GM23248 (cell line): Measurements from ENCODE around the gene RASAL2. TPM values are rescaled to one million over a fixed set of nuclear protein-coding genes. Genes with fewer than 3 reads are reported as not detected.

Source experiments
- DNase-seq: peaks from one replicate; pipeline ENCODE4 v3.0.0-alpha.2; 2015
- H2AFZ ChIP-seq: fragments of 200-600 bp; sonication (generic); 2 replicates; pipeline ENCODE4 v1.6.1; 2016; ENCODE audit warnings: antibody characterized with exemption
- H3F3A ChIP-seq: fragments of 200-600 bp; sonication (generic); 2 replicates; pipeline ENCODE4 v1.6.1; 2016; ENCODE audit warnings: mild to moderate bottlenecking, antibody characterized with exemption, mixed run types; ENCODE audit not compliant: insufficient read depth
- H3K27ac ChIP-seq: fragments of 200-600 bp; sonication (generic); 2 replicates; pipeline ENCODE4 v1.5.1; 2016; ENCODE audit warnings: mild to moderate bottlenecking
- H3K27me3 ChIP-seq: fragments of 200-600 bp; sonication (generic); replicated peaks from 2 replicates; pipeline ENCODE4 v1.6.1; 2016; ENCODE audit warnings: mild to moderate bottlenecking; ENCODE audit not compliant: insufficient read depth
- H3K36me3 ChIP-seq: fragments of 200-600 bp; sonication (generic); 2 replicates; pipeline ENCODE4 v1.6.1; 2016; ENCODE audit warnings: low read depth, mild to moderate bottlenecking
- H3K4me1 ChIP-seq: fragments of 200-600 bp; sonication (generic); 2 replicates; pipeline ENCODE4 v1.6.1; 2016; ENCODE audit warnings: mild to moderate bottlenecking; ENCODE audit not compliant: insufficient read depth
- H3K4me2 ChIP-seq: fragments of 200-600 bp; sonication (generic); one replicate; pipeline ENCODE4 v1.6.1; 2016; ENCODE audit warnings: mild to moderate bottlenecking; ENCODE audit not compliant: unreplicated experiment
- H3K4me3 ChIP-seq: fragments of 200-600 bp; sonication (generic); 2 replicates; pipeline ENCODE4 v1.5.1; 2016; ENCODE audit warnings: mild to moderate bottlenecking
- H3K79me2 ChIP-seq: fragments of 200-600 bp; sonication (generic); 2 replicates; pipeline ENCODE4 v1.6.1; 2016; ENCODE audit warnings: mild to moderate bottlenecking; ENCODE audit not compliant: insufficient read depth
- H3K9ac ChIP-seq: fragments of 200-600 bp; sonication (generic); 2 replicates; pipeline ENCODE4 v1.6.1; 2016; ENCODE audit warnings: mild to moderate bottlenecking
- H3K9me2 ChIP-seq: fragments of 200-600 bp; sonication (generic); 2 replicates; pipeline ENCODE4 v1.6.1; 2016; ENCODE audit warnings: mixed run types, mild to moderate bottlenecking, moderate library complexity; ENCODE audit not compliant: insufficient read depth
- H3K9me3 ChIP-seq: fragments of 200-600 bp; sonication (generic); one replicate; pipeline ENCODE4 v1.6.1; 2017; ENCODE audit warnings: low read depth
- H4K20me1 ChIP-seq: fragments of 200-600 bp; sonication (generic); 2 replicates; pipeline ENCODE4 v1.6.0; 2016; ENCODE audit not compliant: insufficient read depth
- EZH2 ChIP-seq: fragments of 200-600 bp; sonication (generic); IDR thresholded peaks from 2 replicates; pipeline ENCODE4 v1.6.1; 2018; ENCODE audit warnings: antibody characterized with exemption, mild to moderate bottlenecking; ENCODE audit not compliant: insufficient read depth, poor library complexity, severe bottlenecking
- EZH2phosphoT487 ChIP-seq: fragments of 200-600 bp; sonication (generic); IDR thresholded peaks from 2 replicates; pipeline ENCODE4 v1.6.1; 2018; ENCODE audit warnings: antibody characterized with exemption, moderate library complexity, mild to moderate bottlenecking, low read depth; ENCODE audit not compliant: insufficient read depth
- WGBS, 2 experiments: methylation state at CpG; one replicate each; pipeline ENCODE4 v1.1.6; 2015 to 2017; ENCODE audit warnings: low lambda C conversion rate in 2 of 2, low coverage in 1 of 2; ENCODE audit errors: missing lambda C conversion rate in 2 of 2; 5-methylcytosine and 5-hydroxymethylcytosine counted together
- in situ Hi-C: fragments of 300-500 bp; cut with MboI; formaldehyde crosslinking; loops from 2 replicates; pipeline ENCODE4 v1.15.0; 2020
- polyA plus RNA-seq: library from polyadenylated mRNA; unstranded; fragments of >200 nt; fragmentation: Nextera tagmentation; extraction: Ambion mirVana; gene quantifications from 2 replicates; pipeline ENCODE4 v1.2.1, GENCODE V29; 2016
- total RNA-seq: library from RNA; depleted of rRNA; stranded (reverse); fragments of >200 nt; shearing (Covaris generic); gene quantifications from 2 replicates; pipeline ENCODE4 v1.2.3, GENCODE V29; 2014

Gene RASAL2
- total and polyA plus RNA-seq, 2 experiments from 2014 or later, result 10.1 to 23.1 TPM

GRCh38 chr1:178165196-178165595 lies 71.3 kb downstream of the RASAL2 start:
- H3K9me3 ChIP-seq, result no peaks in the 10 kb centered on the region
- H3K79me2 ChIP-seq, result peaks cover 93% of the 10 kb centered on the region
- no peaks in the 10 kb centered on the region for H3K9me2 ChIP-seq
- 98 to 100% methylated on average over 1 of the region's 1 CpG for WGBS, 2 experiments
- no peak overlapping the region for H2AFZ ChIP-seq
- peaks cover 11% of the 10 kb centered on the region; the same call in 1 of the 2 replicates for H3F3A ChIP-seq
- H3K4me2 ChIP-seq, result no peak overlapping the region
- in situ Hi-C loops, result no loop called here
- H3K27me3 ChIP-seq, result no peaks in the 10 kb centered on the region
- H3K4me1 ChIP-seq, result peaks cover 18% of the 10 kb centered on the region
- 0 out of 2 replicates have a peak, but pooled peaks cover 4% of the 10 kb centered on the region for H4K20me1 ChIP-seq
- TF ChIP-seq EZH2 (no peak), EZH2phosphoT487 (no peak)
- no peak overlapping the region for H3K4me3 ChIP-seq
- H3K27ac ChIP-seq, result no peak overlapping the region
- no peaks in the 10 kb centered on the region for H3K36me3 ChIP-seq
- no peak for DNase-seq
- H3K9ac ChIP-seq, result no peak overlapping the region

- H3K4me1 ChIP-seq, result peaks cover 18% of the 10 kb centered on the region
- H2AFZ ChIP-seq, result no peak overlapping the region
- no peaks in the 10 kb centered on the region for H3K9me2 ChIP-seq
- H3K4me2 ChIP-seq, result no peak overlapping the region
- 0 out of 2 replicates have a peak, but pooled peaks cover 4% of the 10 kb centered on the region for H4K20me1 ChIP-seq
- peaks cover 1% of the 10 kb centered on the region; the same call in 1 of the 2 replicates for H3F3A ChIP-seq
- 51 to 57% methylated on average over 1 of the region's 1 CpG for WGBS, 2 experiments
- H3K27me3 ChIP-seq, result no peaks in the 10 kb centered on the region
- H3K4me3 ChIP-seq, result no peak overlapping the region
- H3K79me2 ChIP-seq, result peaks cover 93% of the 10 kb centered on the region
- H3K27ac ChIP-seq, result no peak overlapping the region
- H3K9ac ChIP-seq, result no peak overlapping the region
- no peaks in the 10 kb centered on the region for H3K36me3 ChIP-seq
- no peak for DNase-seq
- in situ Hi-C loops, result no loop called here
- TF ChIP-seq EZH2phosphoT487 (no peak), EZH2 (no peak)
- H3K9me3 ChIP-seq, result no peaks in the 10 kb centered on the region
Observed at GRCh38 chr1:178166429-178167024, 72.6 kb downstream of the RASAL2 start.

GRCh38 chr1:178168536-178168935 lies 74.6 kb downstream of the RASAL2 start:
- Histone ChIP-seq H2AFZ (no peak overlapping the region), H3K4me3 (no peak overlapping the region), H3K9me2 (no peaks in the 10 kb centered on the region; the same call in 1 of the 2 replicates), H3K9ac (no peak overlapping the region), H3K27me3 (no peaks in the 10 kb centered on the region), H3K4me2 (no peak overlapping the region), H3K79me2 (peaks cover 100% of the 10 kb centered on the region), H3F3A (no peaks in the 10 kb centered on the region; the same call in 1 of the 2 replicates), H3K36me3 (no peaks in the 10 kb centered on the region), H3K4me1 (peaks cover 18% of the 10 kb centered on the region), H3K9me3 (no peaks in the 10 kb centered on the region), H4K20me1 (0 out of 2 replicates have a peak, but pooled peaks cover 4% of the 10 kb centered on the region), H3K27ac (no peak overlapping the region; the same call in 1 of the 2 replicates)
- peak; percentile 69 for DNase-seq
- WGBS, 2 experiments, result 78 to 80% methylated on average over 2 of the region's 2 CpGs
- in situ Hi-C loops, result no loop called here
- TF ChIP-seq EZH2 (no peak), EZH2phosphoT487 (no peak)

- Histone ChIP-seq H2AFZ (no peak overlapping the region), H3K79me2 (peaks cover 100% of the 10 kb centered on the region), H4K20me1 (0 out of 2 replicates have a peak, but pooled peaks cover 4% of the 10 kb centered on the region), H3K9me3 (no peaks in the 10 kb centered on the region), H3K36me3 (no peaks in the 10 kb centered on the region), H3K4me3 (no peak overlapping the region), H3K4me2 (no peak overlapping the region), H3K9ac (no peak overlapping the region), H3F3A (no peaks in the 10 kb centered on the region; the same call in 1 of the 2 replicates), H3K9me2 (no peaks in the 10 kb centered on the region; the same call in 1 of the 2 replicates), H3K27me3 (no peaks in the 10 kb centered on the region), H3K4me1 (peaks cover 27% of the 10 kb centered on the region), H3K27ac (no peak overlapping the region)
- in situ Hi-C loops, result no loop called here
- 100% methylated on average over 1 of the region's 1 CpG for WGBS, 2 experiments
- TF ChIP-seq EZH2phosphoT487, result no peak
- no peak for TF ChIP-seq EZH2
- no peak for DNase-seq
Observed at GRCh38 chr1:178169649-178170048, 75.7 kb downstream of the RASAL2 start.
